GM12878 (cell line): ENCODE data around the gene HSF4. TPM values are rescaled to one million over a fixed set of nuclear protein-coding genes. Genes with fewer than 3 reads are reported as not detected.

ENCODE experiments used
- ASH2L ChIP-seq: fragments of 300-600, 200-600 bp; sonication (generic); IDR thresholded peaks from 2 replicates; pipeline ENCODE4 v1.6.1; 2017; ENCODE audit warnings: low read depth, mild to moderate bottlenecking, borderline replicate concordance
- BCLAF1 ChIP-seq: fragments of 450-650 bp; IDR thresholded peaks from 2 replicates; pipeline ENCODE4 v1.6.1; 2017; ENCODE audit warnings: antibody characterized with exemption, mild to moderate bottlenecking, moderate library complexity
- CHD1 ChIP-seq: IDR thresholded peaks from 2 replicates; pipeline ENCODE4 v1.6.1; 2012; ENCODE audit warnings: low read depth, low read length, improper control_type of control experiment
- HCFC1 ChIP-seq: fragments of 150-350 bp; IDR thresholded peaks from 2 replicates; pipeline ENCODE4 v1.6.1; 2014; ENCODE audit warnings: low read length
- HDGF ChIP-seq: fragments of 450-650 bp; IDR thresholded peaks from 2 replicates; pipeline ENCODE4 v1.6.1; 2016; ENCODE audit warnings: antibody characterized with exemption
- HSF1 ChIP-seq: fragments of 150-350 bp; IDR thresholded peaks from 2 replicates; pipeline ENCODE4 v1.6.1; 2014; ENCODE audit warnings: mild to moderate bottlenecking, low read depth, low read length
- IRF4 ChIP-seq: IDR thresholded peaks from 2 replicates; pipeline ENCODE4 v1.6.1; 2011; ENCODE audit warnings: low read depth, low read length
- NFIC ChIP-seq: IDR thresholded peaks from 2 replicates; pipeline ENCODE4 v1.6.1; 2012; ENCODE audit warnings: low read depth, mild to moderate bottlenecking, inconsistent platforms, low read length, moderate library complexity
- PAX8 ChIP-seq: fragments of 450-650 bp; IDR thresholded peaks from 2 replicates; pipeline ENCODE4 v1.6.1; 2017; ENCODE audit warnings: mild to moderate bottlenecking, moderate library complexity
- POLR2AphosphoS5 ChIP-seq: IDR thresholded peaks from 2 replicates; pipeline ENCODE4 v1.6.1; 2011; ENCODE audit warnings: mild to moderate bottlenecking, low read length, inconsistent platforms
- PRDM15 ChIP-seq: fragments of 450-650 bp; formaldehyde crosslinking; IDR thresholded peaks from 2 replicates; pipeline ENCODE4 v1.4.0; 2020; ENCODE audit warnings: mild to moderate bottlenecking, moderate library complexity
- RBBP5 ChIP-seq: fragments of 200-600 bp; sonication (generic); conservative IDR thresholded peaks from 2 replicates; pipeline ENCODE4 v1.6.1; 2016
- SMAD5 ChIP-seq: IDR thresholded peaks from 2 replicates; pipeline ENCODE4 v1.6.1; 2016; ENCODE audit warnings: antibody characterized with exemption, low read depth
- SREBF2 ChIP-seq: IDR thresholded peaks from 2 replicates; pipeline ENCODE4 v1.6.1; 2012; ENCODE audit warnings: mild to moderate bottlenecking, low read length
- SRF ChIP-seq, 2 experiments: IDR thresholded peaks; 2 replicates each; pipeline ENCODE4 v1.6.1; 2011; ENCODE audit warnings: low read depth in 2 of 2, low read length in 2 of 2, mild to moderate bottlenecking in 1 of 2, moderate library complexity in 1 of 2
- WRNIP1 ChIP-seq: IDR thresholded peaks from 2 replicates; pipeline ENCODE4 v1.6.1; 2011; ENCODE audit warnings: low read depth, low read length, improper control_type of control experiment, borderline replicate concordance
- ZNF592 ChIP-seq: fragments of 450-650 bp; IDR thresholded peaks from 2 replicates; pipeline ENCODE4 v1.6.1; 2017; ENCODE audit warnings: mild to moderate bottlenecking, moderate library complexity
- ZNF622 ChIP-seq: fragments of 450-650 bp; IDR thresholded peaks from 2 replicates; pipeline ENCODE4 v1.6.1; 2017; ENCODE audit warnings: mild to moderate bottlenecking, inconsistent platforms
- ZSCAN29 ChIP-seq: fragments of 450-650 bp; IDR thresholded peaks from 2 replicates; pipeline ENCODE4 v1.6.1; 2017; ENCODE audit warnings: mild to moderate bottlenecking, moderate library complexity
- polyA plus RNA-seq, 11 experiments: library from polyadenylated mRNA; depleted of rRNA in 4 of 11; unstranded in 6 of 11; stranded (reverse) in 5 of 11; fragments of >200 nt; fragmentation: Nextera tagmentation in 4 of 11; fragmentation: Illumina TruSeq in 1 of 11; extraction: Ambion mirVana in 4 of 11; extraction: Trizol in 1 of 11; gene quantifications; 1 replicate in 1 of 11; 2 replicates in 10 of 11; pipeline versions ENCODE4 v1.2.1 to v1.2.3, GENCODE V29; 2011 to 2016; ENCODE audit warnings: inconsistent platforms in 2 of 11, missing spikeins in 2 of 11, low read depth in 1 of 11
- total RNA-seq, 4 experiments: library from RNA; depleted of rRNA in 3 of 4; stranded (reverse); fragments of >200 nt in 3 of 4; fragmentation: Illumina TruSeq in 1 of 4; extraction: Trizol in 1 of 4; gene quantifications; 2 replicates each; pipeline versions ENCODE4 v1.2.1 to v1.2.3, GENCODE V29; 2013 to 2021

HSF4 gene
- total and polyA plus RNA-seq, 10 of the 15 experiments (the other 5 are each of a cell fraction or from before 2014, with no cell fraction given) = 0.31 to 9.9 (median 2.6) TPM; not detected in 1

GRCh38 chr16:67191995-67192681, 27.6 kb downstream of the HSF4 start, which contains the start of gene E2F4 (continued):
- no peak for TF ChIP-seq HSF1
- no peak for TF ChIP-seq WRNIP1
- no peak for TF ChIP-seq ASH2L
- TF ChIP-seq PRDM15 = no peak
- TF ChIP-seq IRF4 = no peak
- TF ChIP-seq NFIC = no peak
- 0 out of 2 replicates have a peak, but pooled peaks have one; percentile 58 for TF ChIP-seq SREBF2
- no peak; the same call in 1 of the 2 replicates for TF ChIP-seq HDGF
- 0 out of 4 replicates have a peak, but pooled peaks have one; percentile 21 to 30 for TF ChIP-seq SRF (IDR thresholded peaks at IDR 0.05; ENCODE audit: low read depth in 2 of 2, low read length in 2 of 2)
- peak; percentile 68 for TF ChIP-seq HCFC1
- TF ChIP-seq PAX8 = no peak
- TF ChIP-seq ZSCAN29 = 0 out of 2 replicates have a peak, but pooled peaks have one; percentile 52
- TF ChIP-seq ZNF592 = no peak
- TF ChIP-seq BCLAF1 = no peak
- no peak for TF ChIP-seq ZNF622
- TF ChIP-seq RBBP5 = no peak
- no peak for TF ChIP-seq CHD1
- peak; percentile 70; the same call in 1 of the 2 replicates for TF ChIP-seq POLR2AphosphoS5
- TF ChIP-seq SMAD5 = no peak; the same call in 1 of the 2 replicates
